Endodermal cell (in vitro differentiated cells): Measurements from ENCODE around the gene CPEB3. TPM values are rescaled to one million over a fixed set of nuclear protein-coding genes. Genes with fewer than 3 reads are reported as not detected.
A peak's percentile ranks its signal among the peaks of the same experiment; 100 is the strongest.

Experiments used
- DNase-seq: peaks from one replicate; pipeline ENCODE4 v3.0.0-alpha.2; 2017
- H3K27ac ChIP-seq: 2 replicates; pipeline ENCODE4 v1.5.1; 2013; ENCODE audit warnings: mild to moderate bottlenecking, low read depth, low read length, moderate library complexity
- H3K27me3 ChIP-seq: 2 replicates; pipeline ENCODE4 v1.6.1; 2013; ENCODE audit warnings: mild to moderate bottlenecking, low read length, moderate library complexity; ENCODE audit not compliant: insufficient read depth, control insufficient read depth, poor library complexity, severe bottlenecking
- H3K36me3 ChIP-seq: 2 replicates; pipeline ENCODE4 v1.7.0; 2013; ENCODE audit warnings: mild to moderate bottlenecking, low read length, moderate library complexity; ENCODE audit not compliant: control insufficient read depth, insufficient read depth
- H3K4me1 ChIP-seq: one replicate; pipeline ENCODE4 v1.7.0; 2013; ENCODE audit warnings: low read length; ENCODE audit not compliant: control insufficient read depth, insufficient read depth
- H3K4me3 ChIP-seq: 2 replicates; pipeline ENCODE4 v1.5.1; 2013; ENCODE audit warnings: mild to moderate bottlenecking, low read length, moderate library complexity
- H3K9ac ChIP-seq: 2 replicates; pipeline ENCODE4 v1.6.1; 2013; ENCODE audit warnings: mild to moderate bottlenecking, low read length, moderate library complexity; ENCODE audit not compliant: poor library complexity, severe bottlenecking; ENCODE audit errors: extremely low read depth
- H3K9me3 ChIP-seq: 2 replicates; pipeline ENCODE4 v1.6.1; 2013; ENCODE audit warnings: mild to moderate bottlenecking, low read length, moderate library complexity; ENCODE audit not compliant: control insufficient read depth
- H3K27ac Mint-ChIP-seq: 2 replicates; pipeline ENCODE4 v1.8.0; 2020; ENCODE audit warnings: mixed read lengths
- H3K27me3 Mint-ChIP-seq: 2 replicates; pipeline ENCODE4 v1.8.0; 2021; ENCODE audit warnings: mild to moderate bottlenecking, mixed read lengths; ENCODE audit not compliant: insufficient read depth
- H3K36me3 Mint-ChIP-seq: 2 replicates; pipeline ENCODE4 v1.8.0; 2020; ENCODE audit warnings: low read depth, mixed read lengths
- H3K4me1 Mint-ChIP-seq: 2 replicates; pipeline ENCODE4 v1.8.0; 2020; ENCODE audit warnings: mixed read lengths
- H3K4me3 Mint-ChIP-seq: 2 replicates; pipeline ENCODE4 v1.8.0; 2020; ENCODE audit warnings: mild to moderate bottlenecking, moderate library complexity, mixed read lengths
- H3K9me3 Mint-ChIP-seq: 2 replicates; pipeline ENCODE4 v1.8.0; 2020; ENCODE audit warnings: mild to moderate bottlenecking, mixed read lengths
- WGBS, 2 experiments: methylation state at CpG; one replicate each; pipeline versions ENCODE4 v1.1.5 to v1.1.7; 2013; ENCODE audit warnings: missing lambda C conversion rate in 2 of 2, mixed read lengths in 1 of 2; ENCODE audit not compliant: insufficient coverage in 1 of 2, insufficient read length in 1 of 2; 5-methylcytosine and 5-hydroxymethylcytosine counted together
- total RNA-seq, 2 donors: library from RNA; stranded (reverse); fragmentation: NEBNext Ultra II Directional in 1 of 2; extraction: Animal tissue kit (Norgen Biotek cat#: 25700) in 1 of 2; gene quantifications; 2 replicates in 1 of 2; 3 replicates in 1 of 2; pipeline ENCODE4 v1.2.1, GENCODE V29; 2021
- TF ChIP-seq, protein P1 (sequence below): fragments of 200-600 bp; sonication (generic); conservative IDR thresholded peaks from 2 replicates; pipeline ENCODE4 v1.5.0; 2021; ENCODE audit warnings: antibody characterized with exemption, mild to moderate bottlenecking

The CPEB3 gene
- total RNA-seq, 2 donors from 2014 or later, result 1.1 to 1.3 TPM

DNA sequence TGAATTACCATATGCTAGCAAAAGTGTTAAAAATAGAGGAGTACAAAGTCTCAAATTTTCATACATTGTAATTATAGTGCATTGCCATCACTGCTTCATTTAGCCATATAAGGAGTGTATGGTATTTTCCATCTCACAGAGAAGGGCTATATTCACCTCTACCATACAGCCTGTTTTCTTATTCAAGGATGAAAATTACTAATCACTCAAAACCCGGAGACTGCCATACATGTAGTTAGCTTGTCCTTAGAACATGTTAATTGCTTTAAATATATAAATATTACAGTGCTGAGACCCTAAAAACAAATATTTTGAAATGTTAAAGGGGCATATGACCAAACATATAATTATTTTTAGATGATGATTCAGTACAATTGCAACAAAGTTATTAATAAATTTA lies 49.4 kb downstream of the CPEB3 start:
- peaks cover 5% of the 10 kb centered on the region for H3K4me1 ChIP-seq
- H3K9me3 ChIP-seq, result no peaks in the 10 kb centered on the region
- H3K27ac ChIP-seq, result no peak overlapping the region
- peak overlapping the region; percentile 78 for H3K9ac ChIP-seq
- WGBS, 2 experiments, result 43% methylated on average over 1 of the region's 1 CpG; no CpG with 5 or more reads in 1 of the 2 experiments
- no peak for DNase-seq
- Mint-ChIP-seq H3K27ac (no peak overlapping the region), H3K9me3 (no peaks in the 10 kb centered on the region), H3K27me3 (peaks cover 52% of the 10 kb centered on the region), H3K36me3 (no peaks in the 10 kb centered on the region), H3K4me1 (peaks cover 22% of the 10 kb centered on the region), H3K4me3 (peak overlapping the region; percentile 74)
- H3K4me3 ChIP-seq, result peak overlapping the region; percentile 89
- H3K27me3 ChIP-seq, result peaks cover 30% of the 10 kb centered on the region
- no peaks in the 10 kb centered on the region for H3K36me3 ChIP-seq
- TF ChIP-seq, protein P1, sequence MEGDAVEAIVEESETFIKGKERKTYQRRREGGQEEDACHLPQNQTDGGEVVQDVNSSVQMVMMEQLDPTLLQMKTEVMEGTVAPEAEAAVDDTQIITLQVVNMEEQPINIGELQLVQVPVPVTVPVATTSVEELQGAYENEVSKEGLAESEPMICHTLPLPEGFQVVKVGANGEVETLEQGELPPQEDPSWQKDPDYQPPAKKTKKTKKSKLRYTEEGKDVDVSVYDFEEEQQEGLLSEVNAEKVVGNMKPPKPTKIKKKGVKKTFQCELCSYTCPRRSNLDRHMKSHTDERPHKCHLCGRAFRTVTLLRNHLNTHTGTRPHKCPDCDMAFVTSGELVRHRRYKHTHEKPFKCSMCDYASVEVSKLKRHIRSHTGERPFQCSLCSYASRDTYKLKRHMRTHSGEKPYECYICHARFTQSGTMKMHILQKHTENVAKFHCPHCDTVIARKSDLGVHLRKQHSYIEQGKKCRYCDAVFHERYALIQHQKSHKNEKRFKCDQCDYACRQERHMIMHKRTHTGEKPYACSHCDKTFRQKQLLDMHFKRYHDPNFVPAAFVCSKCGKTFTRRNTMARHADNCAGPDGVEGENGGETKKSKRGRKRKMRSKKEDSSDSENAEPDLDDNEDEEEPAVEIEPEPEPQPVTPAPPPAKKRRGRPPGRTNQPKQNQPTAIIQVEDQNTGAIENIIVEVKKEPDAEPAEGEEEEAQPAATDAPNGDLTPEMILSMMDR, result no peak

DNA sequence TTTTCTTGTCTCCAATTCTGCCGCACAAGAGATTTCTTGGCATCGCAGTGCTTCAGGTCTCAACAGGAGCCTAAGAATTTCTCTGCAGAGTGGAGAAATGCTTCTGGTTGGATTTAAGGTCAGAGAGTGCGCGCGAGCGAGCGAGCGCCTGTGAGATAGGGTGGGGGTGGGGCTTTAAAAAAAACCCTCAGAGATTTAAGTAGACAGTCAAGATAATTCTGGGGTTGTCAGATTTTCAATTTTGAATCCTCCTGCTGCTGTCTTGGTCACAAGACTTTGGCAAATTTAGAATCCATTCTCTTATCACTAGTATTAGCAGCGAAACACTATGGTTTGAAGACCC lies 49.7 kb downstream of the CPEB3 start:
- 0 to 6% methylated on average over 2 to 9 of the region's 9 CpGs for WGBS, 2 experiments
- peaks cover 22% of the 10 kb centered on the region for H3K4me1 Mint-ChIP-seq
- TF ChIP-seq, protein P1, result no peak
- H3K9ac ChIP-seq, result peak overlapping the region; percentile 78
- peak overlapping the region; percentile 18 for H3K27ac ChIP-seq
- no peaks in the 10 kb centered on the region for H3K36me3 Mint-ChIP-seq
- H3K4me3 Mint-ChIP-seq, result peak overlapping the region; percentile 74
- H3K9me3 ChIP-seq, result no peaks in the 10 kb centered on the region
- peaks cover 5% of the 10 kb centered on the region for H3K4me1 ChIP-seq
- H3K36me3 ChIP-seq, result no peaks in the 10 kb centered on the region
- peak; percentile 67 for DNase-seq
- peak overlapping the region; percentile 60 for H3K27ac Mint-ChIP-seq
- peaks cover 30% of the 10 kb centered on the region for H3K27me3 ChIP-seq
- no peaks in the 10 kb centered on the region for H3K9me3 Mint-ChIP-seq
- H3K27me3 Mint-ChIP-seq, result peaks cover 55% of the 10 kb centered on the region
- H3K4me3 ChIP-seq, result peak overlapping the region; percentile 89

DNA sequence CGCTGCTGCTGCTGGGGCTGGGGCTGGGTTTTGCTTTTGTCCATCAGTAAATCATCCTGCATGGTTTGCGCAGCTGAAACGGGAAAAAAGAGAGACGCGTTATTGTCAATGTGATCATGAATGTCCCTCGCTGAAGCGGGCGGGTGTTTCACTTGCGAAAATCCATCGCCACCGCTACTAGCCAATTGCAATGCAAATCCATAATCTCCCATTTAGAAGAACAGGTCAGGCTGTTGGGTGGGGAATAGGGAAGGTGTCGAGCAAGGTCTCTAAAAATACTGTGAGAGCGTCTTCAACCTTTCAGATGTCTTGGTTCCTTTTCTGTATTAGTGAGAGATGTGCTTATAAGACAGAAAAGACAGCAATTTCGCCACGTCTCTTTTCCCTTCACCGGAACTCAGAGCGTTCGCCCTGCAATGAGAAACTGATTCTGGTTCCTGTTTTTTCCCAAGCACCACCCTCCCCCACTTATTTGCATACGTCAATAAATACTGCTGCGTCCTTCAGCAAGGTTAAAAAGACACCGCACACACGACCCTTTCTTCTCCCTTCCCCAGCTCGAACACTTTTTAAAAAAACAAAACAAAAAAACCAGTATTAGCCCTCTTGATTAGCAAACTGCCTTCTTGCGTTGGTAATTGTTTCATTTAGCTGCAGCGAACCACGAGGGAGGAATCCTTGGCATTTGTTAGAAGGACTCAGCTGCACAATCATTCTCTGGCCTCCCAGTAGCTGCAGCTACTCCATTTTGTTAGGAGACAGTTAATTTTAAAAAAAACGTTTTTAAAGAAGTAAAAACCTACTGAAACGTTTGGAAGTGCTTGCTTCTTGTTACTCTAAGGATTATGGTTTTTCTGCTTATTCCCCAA lies 50.4 kb downstream of the CPEB3 start:
- no peaks in the 10 kb centered on the region for H3K36me3 ChIP-seq
- Mint-ChIP-seq H3K4me1 (peaks cover 22% of the 10 kb centered on the region), H3K4me3 (peak overlapping the region; percentile 74), H3K27me3 (peaks cover 58% of the 10 kb centered on the region), H3K9me3 (no peaks in the 10 kb centered on the region), H3K27ac (peak overlapping the region; percentile 60), H3K36me3 (no peaks in the 10 kb centered on the region)
- no peaks in the 10 kb centered on the region for H3K9me3 ChIP-seq
- H3K4me3 ChIP-seq, result peak overlapping the region; percentile 89
- H3K9ac ChIP-seq, result peak overlapping the region; percentile 78
- peak; percentile 81 for DNase-seq
- H3K4me1 ChIP-seq, result peaks cover 5% of the 10 kb centered on the region
- TF ChIP-seq, protein P1, result no peak
- 0% methylated on average over 16 to 28 of the region's 28 CpGs for WGBS, 2 experiments
- peak overlapping the region; percentile 18 for H3K27ac ChIP-seq
- H3K27me3 ChIP-seq, result peaks cover 35% of the 10 kb centered on the region
